Motor neuron (in vitro differentiated cells): ENCODE data around the gene ZCRB1. TPM values are rescaled to one million over a fixed set of nuclear protein-coding genes. Genes with fewer than 3 reads are reported as not detected.

Source experiments
- ATAC-seq, 8 experiments: fragments of 200-7000 bp; cut with Tn5 transposase; replicated peaks in 6 of 8; 2 replicates each; pipeline ENCODE4 v1.8.0; 2021; ENCODE audit warnings: mild to moderate bottlenecking in 8 of 8, moderate library complexity in 8 of 8
- H3K27ac ChIP-seq, 2 donors: fragments of 250-450 bp; sonication (Bioruptor Pico); 2 replicates each; pipeline ENCODE4 v1.9.0; 2021; ENCODE audit warnings: antibody characterized with exemption in 2 of 2, mild to moderate bottlenecking in 2 of 2, moderate library complexity in 1 of 2
- H3K4me1 ChIP-seq, 2 donors: fragments of 250-450 bp; sonication (Bioruptor Pico); replicated peaks in 1 of 2; 2 replicates each; pipeline ENCODE4 v1.6.1; 2021; ENCODE audit warnings: antibody characterized with exemption in 2 of 2, mild to moderate bottlenecking in 2 of 2, moderate library complexity in 1 of 2
- H3K4me3 ChIP-seq, 5 donors: fragments of 250-450 bp; sonication (Bioruptor Pico); 2 replicates each; pipeline ENCODE4 v1.9.0; 2021; ENCODE audit warnings: antibody characterized with exemption in 5 of 5, mild to moderate bottlenecking in 5 of 5, moderate library complexity in 4 of 5
- WGBS, 10 experiments: fragments of 450-650 bp; shearing (Covaris generic); methylation state at CpG; one replicate each; pipeline ENCODE4 v1.0.0; 2022; 5-methylcytosine and 5-hydroxymethylcytosine counted together
- in situ Hi-C, 9 experiments: fragments of 400-800 bp; cut with MboI; loops; one replicate each; pipeline ENCODE4 v1.15.0; 2021; ENCODE audit warnings: low sequenced_read_pairs in 9 of 9, low pct_unique_long_range_greater_than_20kb in 2 of 9; ENCODE audit not compliant: unreplicated experiment in 9 of 9
- total RNA-seq, 8 experiments: library from RNA; unstranded; fragments of 300-600 nt; gene quantifications; 2 replicates each; pipeline versions ENCODE4 v1.2.3 to v1.2.4, GENCODE V29; 2022

ZCRB1 gene
- total RNA-seq, 8 experiments from 2014 or later: 34.1 to 70.0 (median 44.1) TPM

- Histone ChIP-seq H3K4me1 (peaks cover 8 to 17% of the 10 kb centered on the region in 2 donors), H3K27ac (no peak overlapping the region), H3K4me3 (no peak overlapping the region)
- no peak for ATAC-seq
- WGBS, 10 experiments: 75 to 100% (median 96%) methylated on average over 1 to 6 of the region's 6 CpGs
- in situ Hi-C loops: loop anchor here in 2 of 9 experiments (25.0 kb wide), 2 partner anchors 187 to 1013 kb away; partner anchors contain the start of gene GXYLT1 (in 1 of the 2)
Observed at GRCh38 chr12:42323856-42324255, 2.0 kb downstream of the ZCRB1 start.

DNA sequence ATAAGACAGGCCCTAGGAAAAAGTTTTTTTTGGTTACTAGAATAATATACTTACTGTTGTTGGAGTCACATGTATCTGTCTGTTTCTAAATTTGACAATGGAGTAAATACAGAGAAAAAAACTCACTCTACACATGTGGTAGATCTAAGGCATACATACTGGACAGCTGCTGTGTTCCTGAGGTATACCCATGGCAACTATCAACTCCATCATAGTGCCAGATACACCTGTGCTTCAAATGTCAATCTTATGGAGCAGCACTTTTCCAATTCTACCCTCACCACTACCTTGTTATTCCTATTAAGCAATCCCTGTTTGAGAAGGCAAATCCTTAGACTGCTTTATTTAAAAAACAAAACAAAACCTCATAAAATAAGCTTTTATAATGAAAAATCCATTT lies 3.3 kb downstream of the ZCRB1 start:
- in situ Hi-C loops: loop anchor here in 2 of 9 experiments (25.0 kb wide), 2 partner anchors 185 to 1015 kb away; partner anchors contain the start of gene GXYLT1 (in 1 of the 2)
- Histone ChIP-seq H3K4me1 (peaks cover 5 to 11% of the 10 kb centered on the region in 2 donors), H3K27ac (no peak overlapping the region), H3K4me3 (no peak overlapping the region)
- ATAC-seq: no peak

- no peak overlapping the region for H3K4me3 ChIP-seq
- H3K27ac ChIP-seq: no peak overlapping the region
- ATAC-seq: no peak
- peaks cover 0 to 5% of the 10 kb centered on the region in 2 donors for H3K4me1 ChIP-seq
- in situ Hi-C loops: loop anchor here in 2 of 9 experiments (25.0 kb wide), 2 partner anchors 183 to 1017 kb away; partner anchors contain the start of gene GXYLT1 (in 1 of the 2)
Observed at GRCh38 chr12:42320796-42321195, 5.1 kb downstream of the ZCRB1 start.

- 64 to 100% (median 86%) methylated on average over 1 to 2 of the region's 2 CpGs; no CpG with 5 or more reads in 1 of the 10 experiments for WGBS, 10 experiments
- in situ Hi-C loops: loop anchor here in 2 of 9 experiments (25.0 kb wide), 2 partner anchors 178 to 1022 kb away; partner anchors contain the start of gene GXYLT1 (in 1 of the 2)
- no peak for ATAC-seq
- Histone ChIP-seq H3K4me3 (no peak overlapping the region), H3K4me1 (no peaks in the 10 kb centered on the region), H3K27ac (no peak overlapping the region)
Observed at GRCh38 chr12:42315108-42315507, 10.8 kb downstream of the ZCRB1 start.

GRCh38 chr12:42309996-42310395 lies 15.9 kb downstream of the ZCRB1 start:
- 68 to 100% (median 86%) methylated on average over 2 to 6 of the region's 6 CpGs; no CpG with 5 or more reads in 1 of the 10 experiments for WGBS, 10 experiments
- Histone ChIP-seq H3K4me3 (no peak overlapping the region), H3K27ac (no peak overlapping the region), H3K4me1 (no peaks in the 10 kb centered on the region)
- in situ Hi-C loops: loop anchor here in 2 of 9 experiments (25.0 kb wide), 2 partner anchors 173 to 1027 kb away; partner anchors contain the start of gene GXYLT1 (in 1 of the 2)
- ATAC-seq: no peak

GRCh38 chr12:42308390-42308789 lies 17.5 kb downstream of the ZCRB1 start:
- H3K4me3 ChIP-seq: no peak overlapping the region
- 100% methylated on average over 1 to 2 of the region's 2 CpGs; no CpG with 5 or more reads in 6 of the 10 experiments for WGBS, 10 experiments
- no peak overlapping the region for H3K27ac ChIP-seq
- in situ Hi-C loops: loop anchor here in 2 of 9 experiments (25.0 kb wide), 2 partner anchors 171 to 1029 kb away; partner anchors contain the start of gene GXYLT1 (in 1 of the 2)
- ATAC-seq: no peak
- H3K4me1 ChIP-seq: no peaks in the 10 kb centered on the region

GRCh38 chr12:42306297-42306696 lies 19.6 kb downstream of the ZCRB1 start:
- no peak overlapping the region for H3K4me3 ChIP-seq
- in situ Hi-C loops: loop anchor here in 2 of 9 experiments (25.0 kb wide), 2 partner anchors 169 to 1031 kb away; partner anchors contain the start of gene GXYLT1 (in 1 of the 2)
- no peaks in the 10 kb centered on the region for H3K4me1 ChIP-seq
- WGBS, 10 experiments: 90 to 100% (median 94%) methylated on average over 1 to 3 of the region's 3 CpGs; no CpG with 5 or more reads in 3 of the 10 experiments
- no peak overlapping the region for H3K27ac ChIP-seq
- ATAC-seq: no peak

DNA sequence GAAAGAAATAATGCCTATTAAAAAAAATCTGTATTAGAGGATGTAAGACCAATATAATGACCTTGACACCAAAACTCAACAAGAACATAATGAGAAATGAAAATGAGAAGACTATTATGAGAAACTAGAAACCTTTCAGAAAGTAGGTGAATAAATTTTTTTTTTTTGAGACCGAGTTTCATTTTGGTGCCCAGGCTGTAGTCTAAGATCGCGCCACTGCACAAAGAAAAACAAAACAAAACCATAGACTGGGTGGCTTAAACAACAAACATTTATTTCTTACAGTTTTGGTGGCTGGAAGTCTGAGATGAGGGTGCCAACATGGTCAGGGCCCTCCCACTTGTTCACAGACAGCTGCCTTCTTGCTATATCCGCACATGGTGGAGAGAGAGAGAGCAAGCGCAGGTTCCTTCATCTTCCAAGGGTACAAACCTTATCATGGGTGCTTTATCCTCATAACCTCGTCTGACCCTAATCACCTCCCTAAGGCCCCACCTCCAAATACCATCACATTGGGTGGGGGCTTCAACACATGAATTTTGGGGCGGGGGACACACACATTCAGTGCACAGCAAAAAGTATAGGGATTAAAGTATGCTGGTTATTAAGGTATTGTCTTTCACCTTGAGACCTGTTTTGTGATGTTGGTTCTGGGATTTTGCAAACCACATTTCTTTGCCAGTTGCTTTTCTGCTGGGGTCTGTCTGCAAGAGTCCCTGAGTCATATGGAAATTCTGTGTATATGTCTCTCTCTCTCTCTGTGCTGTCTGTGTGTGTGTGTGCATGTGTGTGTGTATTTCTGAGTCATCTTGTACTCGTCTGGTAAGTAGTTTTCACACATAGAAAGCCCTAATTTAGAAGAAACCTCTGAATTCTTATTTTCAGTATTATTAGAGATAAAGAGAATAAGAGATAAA lies 26.2 kb downstream of the ZCRB1 start:
- Histone ChIP-seq H3K4me1 (no peaks in the 10 kb centered on the region), H3K27ac (no peak overlapping the region), H3K4me3 (no peak overlapping the region)
- in situ Hi-C loops: loop anchor here in 2 of 9 experiments (25.0 kb wide), 2 partner anchors 162 to 1038 kb away; partner anchors contain the start of gene GXYLT1 (in 1 of the 2)
- ATAC-seq: peak in 4 of 8 experiments; percentile 45 to 58 (median 50)
- 43 to 100% (median 70%) methylated on average over 1 to 6 of the region's 8 CpGs; no CpG with 5 or more reads in 1 of the 10 experiments for WGBS, 10 experiments

- WGBS, 10 experiments: 56 to 94% (median 83%) methylated on average over 1 to 4 of the region's 4 CpGs; no CpG with 5 or more reads in 1 of the 10 experiments
- in situ Hi-C loops: no loop called here
- no peak for ATAC-seq
- Histone ChIP-seq H3K27ac (no peak overlapping the region), H3K4me3 (no peak overlapping the region), H3K4me1 (no peaks in the 10 kb centered on the region)
Observed at GRCh38 chr12:42298887-42299286, 27.0 kb downstream of the ZCRB1 start.

DNA sequence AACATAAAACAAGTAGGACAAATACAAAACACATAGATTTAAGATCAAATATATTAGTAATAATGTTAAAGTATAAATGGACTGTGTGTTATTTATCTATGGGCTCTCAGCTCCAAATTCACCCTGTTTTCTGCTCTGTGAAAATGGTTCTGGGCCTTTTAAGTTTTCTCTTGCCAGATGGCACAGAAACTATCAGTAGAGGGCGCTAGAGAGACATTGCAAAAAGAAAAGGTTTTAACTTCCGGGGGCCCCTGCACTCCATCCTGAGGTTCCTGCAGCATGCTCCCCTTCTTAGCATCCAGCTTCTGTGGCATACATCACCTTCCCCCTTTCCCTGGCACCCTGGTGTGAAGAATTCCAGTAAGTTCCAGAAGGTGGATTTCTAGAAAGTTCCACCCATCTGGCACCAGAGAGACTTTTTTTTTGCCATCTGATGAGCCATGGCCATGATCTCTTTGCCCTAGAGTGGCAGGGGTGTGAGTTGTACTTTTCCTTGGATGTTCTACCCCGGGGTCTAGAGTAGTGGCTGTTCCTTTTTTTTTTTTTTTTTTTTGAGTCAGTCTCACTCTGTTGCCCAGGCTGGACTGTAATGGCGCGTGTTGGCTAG lies 29.3 kb downstream of the ZCRB1 start:
- ATAC-seq: peak in 3 of 8 experiments; percentile 27 to 70 (median 62)
- Histone ChIP-seq H3K4me1 (no peaks in the 10 kb centered on the region), H3K4me3 (no peak overlapping the region), H3K27ac (no peak overlapping the region)
- in situ Hi-C loops: no loop called here
- 0 to 100% (median 79%) methylated on average over 1 to 5 of the region's 5 CpGs for WGBS, 10 experiments

DNA sequence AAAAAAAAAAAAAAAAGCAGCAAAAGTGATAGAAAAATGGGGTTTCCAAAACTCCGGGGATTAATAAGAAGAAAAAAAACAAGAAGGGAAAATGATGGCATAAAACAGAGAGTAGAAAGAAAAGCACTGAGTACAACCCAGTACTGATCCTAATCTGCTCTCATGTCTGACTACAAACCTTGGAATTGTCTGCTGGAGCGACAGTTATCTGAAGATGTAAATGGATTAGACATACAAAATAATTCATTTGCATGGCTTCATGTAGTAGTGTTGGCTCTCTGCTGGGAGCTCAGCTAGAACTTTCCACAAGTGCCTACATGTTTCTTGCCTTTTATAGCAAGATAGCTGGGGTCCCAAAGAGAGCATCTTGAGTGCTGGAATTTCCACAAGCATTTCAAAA lies 34.2 kb downstream of the ZCRB1 start:
- Histone ChIP-seq H3K4me3 (no peak overlapping the region), H3K4me1 (no peaks in the 10 kb centered on the region), H3K27ac (no peak overlapping the region)
- ATAC-seq: peak in 1 of 8 experiments; percentile 24
- WGBS, 10 experiments: 35 to 100% (median 86%) methylated on average over 1 to 2 of the region's 2 CpGs; no CpG with 5 or more reads in 1 of the 10 experiments
- in situ Hi-C loops: no loop called here

DNA sequence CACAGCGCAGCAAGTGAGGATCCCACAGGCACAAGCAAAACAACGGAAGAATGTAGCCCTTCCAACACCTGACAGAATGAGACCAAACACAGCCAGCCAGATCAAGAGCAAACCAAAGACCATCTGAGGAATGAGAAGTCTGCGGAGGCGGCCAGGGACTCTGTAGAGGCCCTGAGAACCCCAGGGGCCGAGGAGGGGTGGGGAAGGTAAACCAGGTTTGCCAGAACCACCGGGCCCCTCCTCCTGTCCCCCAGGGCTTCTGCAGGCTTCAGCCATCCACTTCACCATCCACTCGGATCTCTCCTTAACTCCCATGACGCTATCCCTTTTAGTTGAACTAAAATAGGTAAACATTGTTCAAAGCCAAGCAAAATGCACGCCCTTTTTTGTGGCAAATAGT lies 37.4 kb downstream of the ZCRB1 start:
- ATAC-seq: no peak
- Histone ChIP-seq H3K4me3 (no peak overlapping the region), H3K4me1 (no peaks in the 10 kb centered on the region), H3K27ac (no peak overlapping the region)
- in situ Hi-C loops: no loop called here
- 0 to 93% (median 63%) methylated on average over 1 to 9 of the region's 9 CpGs; no CpG with 5 or more reads in 2 of the 10 experiments for WGBS, 10 experiments

GRCh38 chr12:42286741-42287140 lies 39.2 kb downstream of the ZCRB1 start:
- H3K27ac ChIP-seq: no peak overlapping the region
- in situ Hi-C loops: no loop called here
- WGBS, 10 experiments: 80 to 100% (median 90%) methylated on average over 1 to 6 of the region's 26 CpGs; no CpG with 5 or more reads in 5 of the 10 experiments
- no peak for ATAC-seq
- peaks cover 2 to 6% of the 10 kb centered on the region in 2 donors for H3K4me1 ChIP-seq
- no peak overlapping the region for H3K4me3 ChIP-seq
